Glomerular endothelial cell (primary cell): Measurements from ENCODE around the gene FAAP20. TPM values are rescaled to one million over a fixed set of nuclear protein-coding genes. Genes with fewer than 3 reads are reported as not detected.

Experiments used
- DNase-seq: peaks from one replicate; pipeline ENCODE4 v3.0.0-alpha.2; 2011; ENCODE audit warnings: low read depth, low spot score; ENCODE audit errors: extremely low read depth
- total RNA-seq: library from RNA; depleted of rRNA; stranded (reverse); fragments of >200 nt; gene quantifications from 2 replicates; pipeline ENCODE4 v1.2.3, GENCODE V29; 2015

FAAP20 gene, protein sequence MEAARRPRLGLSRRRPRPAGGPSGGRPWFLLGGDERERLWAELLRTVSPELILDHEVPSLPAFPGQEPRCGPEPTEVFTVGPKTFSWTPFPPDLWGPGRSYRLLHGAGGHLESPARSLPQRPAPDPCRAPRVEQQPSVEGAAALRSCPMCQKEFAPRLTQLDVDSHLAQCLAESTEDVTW
- 34.9 and 56.9 TPM in 2 replicates for total RNA-seq

DNA sequence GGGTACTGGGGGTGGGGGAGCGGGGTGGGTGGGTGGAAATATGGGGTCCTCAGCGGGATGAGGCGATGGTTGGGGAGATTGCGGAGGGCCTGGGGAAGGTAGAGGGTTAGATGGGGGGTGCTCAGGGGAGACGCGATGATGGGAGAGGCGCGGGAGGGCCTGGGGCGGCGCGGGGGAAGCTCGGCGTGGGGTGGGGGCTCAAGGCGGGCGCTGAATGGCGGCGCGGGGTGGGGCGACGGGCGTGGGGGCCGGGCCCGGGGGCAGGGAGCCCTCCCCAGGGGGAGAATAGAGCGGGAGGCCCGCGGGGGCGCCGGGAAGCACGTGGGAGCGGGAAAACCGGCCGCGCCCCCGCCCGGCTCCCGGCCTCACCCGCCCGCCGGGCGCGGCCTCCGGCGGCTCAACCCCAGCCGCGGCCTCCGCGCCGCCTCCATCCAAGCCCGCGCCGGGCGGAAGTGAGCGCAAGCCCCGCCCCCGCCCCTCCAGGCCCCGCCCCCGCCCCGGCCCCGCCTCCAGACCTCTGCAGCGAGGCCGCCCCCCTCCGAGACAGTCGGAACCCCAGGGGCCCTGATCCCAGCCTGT, at the start of gene FAAP20:
Gene FAAP20 (minus strand): TSS at position 454 of the 579 bp plus-strand sequence. CDS start 23 bp downstream, at position 431.
- DNase-seq = no peak

DNA sequence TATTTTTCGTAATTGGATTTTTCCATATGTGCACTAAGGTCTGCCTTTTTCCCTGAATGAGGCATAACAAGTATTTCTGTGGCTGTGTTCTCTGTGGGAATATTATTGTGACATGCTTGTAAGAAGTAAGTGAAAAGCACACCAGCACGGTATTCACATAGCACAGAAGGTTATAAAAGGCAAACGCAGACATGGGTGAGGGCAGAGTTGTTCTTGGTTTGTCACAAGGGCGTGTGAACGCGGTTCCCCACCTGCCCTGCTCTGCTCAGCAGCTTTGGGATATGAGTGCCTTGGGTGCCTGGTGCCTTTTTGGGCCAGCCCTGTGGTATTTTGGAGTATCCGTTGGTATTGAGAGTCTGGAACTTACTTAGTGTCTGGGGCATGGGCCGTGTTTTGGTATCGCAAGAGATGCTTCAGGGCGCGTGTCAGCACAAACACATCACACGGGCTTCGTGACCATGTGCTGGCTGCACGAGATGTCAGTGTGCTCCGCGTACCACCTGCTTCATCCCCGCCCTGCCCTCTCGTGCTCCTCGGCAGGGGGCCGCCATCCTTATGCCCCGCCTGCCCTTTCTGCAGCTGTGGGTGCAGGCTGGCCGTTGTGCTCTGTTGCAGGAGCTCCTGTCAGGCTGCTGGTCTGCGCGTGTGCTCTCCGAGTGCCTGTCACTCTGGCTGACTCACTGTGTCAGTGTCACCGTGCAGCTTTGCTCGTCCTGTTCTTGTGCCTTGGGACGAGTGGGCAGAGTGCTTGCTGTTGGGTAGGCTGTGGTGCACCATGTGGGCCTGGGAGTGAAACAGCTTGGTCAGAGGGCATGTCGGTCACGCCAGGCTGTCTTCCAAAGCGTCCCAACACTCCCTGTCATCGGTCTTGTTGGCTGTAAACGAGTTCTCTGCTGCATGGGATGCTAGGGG, 48.5 kb upstream of the FAAP20 start:
- no peak for DNase-seq

DNA sequence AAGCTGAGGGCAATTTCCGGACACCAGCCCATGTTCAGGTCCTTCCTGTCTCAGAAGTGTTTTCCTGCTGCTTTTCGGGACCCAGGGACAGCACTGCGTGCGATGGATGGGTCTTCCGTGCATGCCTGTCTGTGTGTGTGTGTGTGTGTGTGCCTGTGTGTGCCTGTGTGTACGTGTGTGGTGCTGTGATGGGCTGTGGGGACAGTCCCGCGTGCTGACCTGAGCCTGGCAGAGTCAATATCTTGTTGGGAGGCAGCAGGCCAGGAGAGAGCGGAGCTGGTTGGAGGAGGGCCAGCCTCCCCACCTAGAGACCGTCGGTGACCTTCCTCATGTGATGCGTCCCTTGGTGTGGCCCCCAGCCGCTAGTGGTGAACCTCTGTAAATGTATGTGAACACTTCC, 47.2 kb upstream of the FAAP20 start:
- DNase-seq = no peak

DNA sequence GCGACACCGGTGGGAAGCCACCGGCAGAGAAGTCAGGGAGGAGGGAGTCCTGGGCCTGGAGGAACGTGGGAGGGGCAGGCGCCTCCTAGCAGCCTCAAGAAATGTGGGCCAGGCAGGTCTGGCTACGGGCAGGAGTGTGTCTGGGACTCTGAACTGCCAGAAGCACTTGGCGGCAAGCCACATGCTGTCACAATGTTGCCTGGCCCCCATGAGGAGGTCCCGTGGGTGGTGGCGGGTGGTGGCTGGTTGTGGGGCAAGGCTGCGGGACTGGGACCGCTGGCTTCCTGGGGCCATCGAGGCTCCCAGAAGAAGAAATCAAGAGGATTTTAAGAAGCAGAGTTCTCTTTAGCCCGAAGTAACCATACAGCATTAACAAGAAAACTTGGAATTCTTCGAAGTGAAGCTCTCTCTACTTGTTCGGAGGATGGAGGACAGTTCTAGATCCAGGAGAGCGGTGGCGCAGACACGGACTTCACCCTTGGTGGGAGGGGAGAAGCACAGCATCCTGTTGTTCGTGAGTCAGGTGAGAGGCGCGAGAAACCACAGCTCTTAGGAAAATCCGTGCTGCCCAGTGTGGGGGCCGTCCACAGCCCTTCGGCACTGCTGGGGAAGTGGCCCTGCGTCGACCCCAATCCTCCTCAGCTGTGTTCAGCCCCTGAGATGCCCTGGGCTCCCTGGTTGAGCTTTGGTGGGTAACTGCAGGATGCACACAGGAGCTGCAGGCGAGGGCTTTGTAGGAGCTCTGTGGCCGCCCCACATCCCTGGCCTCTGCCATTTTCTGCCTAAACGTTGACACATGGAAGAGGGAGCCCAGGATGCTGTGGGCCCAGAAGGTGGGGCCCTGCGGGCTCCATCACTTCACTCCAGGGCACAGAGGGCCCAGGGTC, 45.9 kb upstream of the FAAP20 start:
- DNase-seq = no peak

DNA sequence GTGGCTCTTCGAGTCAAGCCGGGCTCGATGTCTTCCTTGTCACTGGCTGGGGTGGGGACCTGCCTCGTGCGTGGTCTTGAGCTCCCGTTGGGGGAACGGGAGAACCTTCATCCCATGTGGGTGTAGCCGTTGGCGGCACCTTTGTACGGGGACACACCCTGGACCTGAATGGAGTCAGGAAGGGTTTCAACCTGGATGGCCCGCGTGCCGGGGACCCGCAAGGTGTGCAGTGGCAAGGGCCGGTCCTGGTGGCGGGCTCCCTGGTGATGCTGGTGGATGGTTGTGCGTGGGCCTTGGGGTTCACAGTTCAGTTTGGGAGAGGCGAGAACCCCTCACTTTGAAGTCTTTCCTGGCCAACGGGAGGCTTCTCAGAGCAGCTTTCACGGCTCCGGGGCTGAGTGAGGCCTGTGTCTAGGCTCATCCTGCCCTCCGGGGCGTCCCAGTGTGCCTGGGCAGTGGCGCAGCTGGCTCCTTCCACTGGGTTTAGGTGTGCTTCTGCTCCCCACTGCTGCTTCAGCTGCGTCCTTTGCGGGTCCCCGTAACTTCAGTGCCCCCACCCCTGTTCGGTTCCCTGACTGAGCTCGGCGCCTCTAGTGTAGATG, 44.9 kb upstream of the FAAP20 start:
- DNase-seq = no peak

DNA sequence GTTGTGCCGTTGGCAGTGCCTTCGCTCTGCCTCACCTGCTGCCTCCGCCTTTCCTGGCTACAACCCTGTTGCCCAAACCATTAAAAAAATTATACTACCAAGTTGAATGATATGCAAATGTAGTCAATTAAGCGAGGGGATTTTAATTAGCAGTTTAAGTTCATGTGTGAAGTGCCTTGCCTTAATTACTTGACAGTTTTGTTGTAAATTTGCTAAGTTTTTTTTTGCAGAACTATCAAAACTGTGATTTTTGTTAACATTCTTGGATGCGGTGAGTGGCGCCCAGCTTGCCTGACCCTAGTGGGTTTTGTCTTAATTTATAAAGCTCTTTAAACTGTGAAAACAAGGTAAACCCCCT, 44.4 kb upstream of the FAAP20 start:
- DNase-seq = no peak

DNA sequence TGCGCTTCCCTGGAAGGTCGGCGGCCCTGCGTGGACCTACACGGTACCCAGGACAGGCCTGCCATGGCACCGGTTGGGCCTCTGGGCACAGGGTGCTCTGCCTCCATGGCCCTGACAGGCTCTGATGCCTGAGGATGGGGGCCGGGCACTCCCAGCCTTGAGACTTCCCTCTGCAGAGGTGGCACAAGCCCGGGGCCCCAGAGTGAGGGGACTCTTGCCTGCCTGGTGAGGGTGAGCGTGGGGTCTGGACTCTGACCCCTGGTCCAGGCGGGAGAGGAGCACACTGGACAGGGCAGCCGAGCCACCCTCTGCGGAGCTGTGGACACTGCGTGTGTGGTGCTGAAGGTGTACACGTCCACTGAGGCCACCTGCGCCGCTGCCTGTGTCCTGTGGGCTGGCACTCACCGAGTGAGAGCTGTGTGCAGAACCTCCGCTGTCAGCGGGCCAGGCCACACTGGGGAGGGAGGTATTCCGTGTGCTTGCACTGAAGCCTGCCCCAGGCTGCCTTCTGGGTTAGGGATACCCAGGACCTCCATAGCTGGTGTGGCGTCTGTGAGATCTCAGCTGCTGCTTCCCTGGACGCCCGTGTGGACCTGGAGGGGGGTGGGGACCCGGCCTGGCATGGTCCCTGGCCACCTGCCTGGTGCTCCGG, 43.9 kb upstream of the FAAP20 start:
- DNase-seq = no peak

DNA sequence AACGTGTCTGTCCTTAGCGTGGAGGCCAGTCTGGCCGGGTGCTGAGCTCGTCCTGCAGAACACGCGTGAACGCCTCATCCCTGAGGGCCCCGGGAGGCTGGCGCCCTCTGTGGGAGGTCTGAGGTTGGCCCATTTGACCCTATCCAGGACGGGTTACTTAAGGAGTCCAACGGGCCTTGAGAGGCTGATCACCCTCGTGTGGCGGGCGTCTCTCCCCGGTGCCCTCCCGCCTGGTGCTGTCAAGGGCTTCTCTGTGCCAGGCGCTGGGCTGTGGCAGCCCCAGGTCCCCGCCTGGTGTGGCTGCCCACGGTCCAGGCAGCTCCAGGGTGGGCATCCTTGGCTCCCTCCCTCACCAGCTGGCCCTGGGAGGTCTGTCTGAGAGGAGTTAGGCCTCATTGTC, 43.2 kb upstream of the FAAP20 start:
- no peak for DNase-seq

DNA sequence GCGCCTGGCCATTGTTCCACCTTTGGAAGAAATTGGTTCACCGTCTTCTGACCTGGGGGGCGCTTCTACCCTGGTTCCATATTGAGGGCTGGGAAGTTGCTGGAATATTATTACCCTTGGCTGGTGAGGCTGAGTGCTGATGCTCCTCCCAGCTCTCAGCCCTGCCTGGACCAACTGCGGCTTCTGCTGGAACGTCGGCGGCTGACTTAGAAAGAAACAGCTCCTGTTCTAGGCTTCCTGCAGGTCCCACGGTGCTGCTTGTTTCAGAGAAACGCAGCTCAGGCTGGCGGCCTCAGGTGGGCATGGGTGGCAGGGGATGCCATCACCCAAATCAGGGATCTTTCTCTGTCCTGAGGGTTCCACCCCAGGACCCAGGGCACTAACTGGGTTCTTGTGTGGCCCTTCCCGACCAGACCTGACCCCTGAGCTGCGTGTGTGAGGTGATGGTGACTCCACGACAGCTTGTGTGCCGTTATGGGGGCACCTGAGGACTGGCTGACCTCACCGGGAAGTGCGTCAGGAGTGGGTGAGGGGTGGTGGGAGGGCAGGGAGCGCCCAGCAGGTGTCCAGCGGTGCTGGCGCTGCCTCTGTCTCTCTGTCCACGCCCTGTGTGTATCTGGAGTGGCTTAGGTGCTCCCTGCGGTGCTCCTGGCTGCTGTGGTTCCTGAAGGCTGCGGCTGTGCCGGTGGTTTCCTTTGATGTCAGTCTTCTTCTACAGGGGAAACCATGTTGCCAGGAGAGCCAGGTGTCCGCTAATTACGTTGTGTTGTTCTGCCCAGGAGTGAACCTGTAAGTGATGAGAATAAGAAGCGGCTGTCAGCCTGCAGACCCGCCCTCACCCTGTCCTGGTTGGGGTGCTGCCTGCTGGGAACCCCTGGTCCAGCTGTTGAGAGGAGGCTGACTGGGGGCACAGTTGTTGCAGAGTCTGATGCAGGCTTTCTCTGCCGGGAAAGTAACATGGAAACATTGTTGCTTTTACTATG, 42.4 kb upstream of the FAAP20 start:
- no peak for DNase-seq

DNA sequence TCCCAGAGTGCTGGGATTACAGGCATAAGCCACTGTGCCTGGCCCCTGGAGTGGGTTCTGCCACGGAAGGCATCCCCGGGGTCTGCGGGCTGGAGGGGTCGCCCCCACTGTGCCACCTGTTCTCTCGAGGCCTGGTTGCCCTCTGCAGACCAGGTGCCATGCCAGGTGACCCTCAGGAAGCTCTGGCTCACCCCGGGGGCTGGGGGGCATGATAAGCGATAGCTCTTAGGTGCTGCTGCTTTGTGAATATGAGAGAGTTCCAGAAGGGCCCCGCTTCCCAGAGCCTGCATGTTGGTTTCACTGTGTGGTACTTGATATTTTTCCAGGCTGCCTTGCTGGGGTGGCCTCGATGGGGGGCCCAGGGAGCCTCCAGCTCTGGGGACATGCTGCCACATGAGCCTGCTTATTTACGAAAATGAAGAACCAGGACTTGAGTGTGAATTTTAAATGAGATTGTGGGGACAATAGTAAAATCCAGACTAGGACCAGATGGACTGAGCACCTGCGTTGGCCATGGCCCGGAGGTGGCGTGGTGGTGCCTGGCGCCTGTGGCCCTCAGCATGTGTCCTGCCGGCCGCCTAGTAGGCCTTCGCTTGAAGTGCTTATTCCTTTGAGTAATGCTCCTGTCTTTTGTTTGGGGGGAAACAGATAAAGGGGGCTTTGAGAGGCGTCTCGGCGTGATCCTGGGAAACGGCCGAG, 40.9 kb upstream of the FAAP20 start:
- no peak for DNase-seq

DNA sequence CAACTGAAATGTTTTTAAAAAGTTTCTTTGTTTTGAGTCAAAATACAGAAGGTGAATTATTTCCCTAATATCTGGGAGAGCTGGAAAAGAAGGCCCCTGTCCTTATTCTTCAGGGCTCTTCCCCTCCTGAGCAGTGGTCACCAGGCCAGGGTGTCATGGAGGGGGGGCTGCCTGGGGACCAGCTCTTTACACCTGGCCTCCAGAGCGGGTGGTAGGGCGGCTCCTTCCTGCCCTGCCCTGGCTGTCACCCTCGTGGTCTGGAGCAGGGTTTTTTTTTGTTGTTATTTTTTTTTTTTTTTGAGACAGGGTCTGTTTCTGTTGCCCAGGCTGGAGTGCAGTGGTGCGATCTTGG, 40.2 kb upstream of the FAAP20 start:
- DNase-seq = no peak

DNA sequence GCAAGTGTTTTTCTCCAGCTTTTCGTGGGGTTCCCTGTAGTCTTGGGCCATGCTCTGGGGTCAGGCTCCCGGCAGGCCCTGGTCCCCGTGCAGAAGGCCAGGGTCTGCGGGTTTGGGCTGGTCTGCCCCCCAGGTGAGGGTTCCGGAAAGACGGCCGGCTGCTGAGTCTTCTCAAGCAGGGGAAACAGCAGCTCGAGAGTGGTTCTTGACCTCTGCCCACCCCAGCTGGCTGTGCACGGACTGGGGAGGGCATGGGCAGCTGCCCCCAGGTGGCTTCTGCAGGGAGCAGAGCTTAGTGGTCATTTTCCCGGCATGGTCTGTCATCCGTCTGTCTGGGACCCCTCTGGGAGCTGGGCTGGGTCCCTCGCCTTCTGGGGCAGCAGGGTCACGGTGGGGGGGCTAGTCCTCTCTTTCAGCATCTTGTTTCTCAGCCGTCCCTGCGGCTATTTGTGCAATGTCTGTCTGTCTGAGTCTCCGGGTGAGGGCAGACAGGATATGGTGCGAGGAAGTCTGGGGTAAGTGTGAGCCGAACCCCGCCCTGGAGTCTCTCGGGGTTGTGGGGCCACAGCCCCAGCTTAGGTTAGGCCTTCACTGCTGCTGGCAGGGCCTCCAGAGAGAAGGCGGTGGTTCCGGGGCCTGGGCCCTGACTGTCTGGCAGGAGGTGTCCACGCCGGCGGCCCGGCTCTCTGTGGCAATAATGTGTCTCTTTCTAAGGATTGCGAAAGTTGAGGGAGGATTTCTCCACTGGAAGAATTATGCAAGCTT, 39.6 kb upstream of the FAAP20 start:
- DNase-seq = no peak

DNA sequence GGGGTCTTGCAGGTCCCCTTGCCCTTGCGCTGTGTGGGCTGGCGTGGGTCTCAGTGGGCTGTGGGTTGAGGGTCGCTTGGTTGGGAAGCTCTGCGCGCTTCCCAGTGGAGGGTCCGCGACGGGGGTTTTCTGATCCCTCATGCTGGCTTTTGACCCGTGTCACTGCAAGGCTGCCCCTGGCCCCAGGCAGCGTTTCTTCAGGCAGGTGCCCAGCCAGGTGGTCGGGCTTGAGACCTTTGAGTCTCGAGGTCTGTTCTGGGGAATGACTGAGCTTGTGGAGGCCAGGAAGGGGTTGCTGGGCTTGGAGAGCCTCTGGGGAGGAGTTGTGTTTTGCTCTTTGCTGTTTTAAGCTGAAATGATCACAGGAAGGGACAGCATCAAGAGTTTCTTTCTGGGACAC, 38.9 kb upstream of the FAAP20 start:
- no peak for DNase-seq

DNA sequence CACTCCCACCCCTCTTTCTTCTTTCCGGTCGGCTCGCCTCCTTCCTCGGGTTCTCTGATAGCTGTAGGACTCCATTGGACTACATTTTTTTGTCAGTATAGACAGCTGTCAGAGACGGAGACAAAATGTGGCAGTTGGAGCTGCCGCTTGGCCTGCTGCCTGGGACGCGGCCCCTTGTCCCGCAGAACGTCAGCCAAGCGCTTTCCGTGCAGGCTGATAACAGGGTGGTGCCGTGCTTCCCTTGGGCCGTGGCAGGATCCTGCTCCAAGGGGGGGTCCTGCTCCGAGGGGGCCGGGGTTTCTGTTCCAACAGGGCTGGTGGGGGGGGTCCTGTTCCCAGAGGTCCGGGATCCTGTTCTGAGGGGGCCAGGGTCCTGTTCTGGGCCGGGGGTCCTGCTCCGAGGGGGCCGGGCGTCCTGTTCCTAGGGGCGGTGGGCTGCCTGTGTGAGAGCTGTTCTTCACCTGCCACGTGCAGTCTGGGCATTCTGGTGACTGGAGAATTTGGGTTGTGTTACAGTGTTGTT, 38.4 kb upstream of the FAAP20 start:
- DNase-seq = no peak

DNA sequence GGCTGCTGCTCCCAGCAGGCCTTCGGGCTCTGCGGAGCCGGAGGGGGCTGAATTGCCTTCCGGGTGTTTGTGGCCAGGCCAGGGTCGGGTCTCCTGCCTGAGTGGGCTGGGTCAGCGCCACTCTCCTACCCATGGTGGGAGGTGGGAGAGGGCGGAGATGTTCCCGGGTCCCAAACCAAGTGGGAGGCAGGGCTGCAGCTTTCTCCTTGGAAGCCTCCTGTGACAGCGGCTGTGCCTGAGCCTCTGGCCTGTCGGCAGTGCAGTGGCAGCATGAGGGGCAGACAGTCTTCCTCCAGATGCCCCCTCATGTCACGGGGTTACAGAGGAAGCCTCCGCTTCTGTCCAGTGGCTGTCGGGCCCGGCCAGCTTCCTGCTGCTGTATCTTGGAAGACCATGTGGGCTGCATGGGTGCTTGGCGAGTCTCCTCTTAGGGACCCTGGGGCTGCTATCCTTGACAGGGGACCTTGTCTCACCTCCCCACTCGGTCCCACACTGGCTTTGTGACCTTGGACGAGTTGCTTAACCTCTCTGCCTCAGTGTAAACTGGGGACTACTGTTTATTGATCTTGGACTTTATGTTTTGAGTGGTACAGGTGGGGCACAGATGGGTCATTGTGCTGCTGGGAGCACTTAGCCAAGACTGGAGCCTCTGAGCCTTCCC, 37.8 kb upstream of the FAAP20 start:
- DNase-seq = no peak

DNA sequence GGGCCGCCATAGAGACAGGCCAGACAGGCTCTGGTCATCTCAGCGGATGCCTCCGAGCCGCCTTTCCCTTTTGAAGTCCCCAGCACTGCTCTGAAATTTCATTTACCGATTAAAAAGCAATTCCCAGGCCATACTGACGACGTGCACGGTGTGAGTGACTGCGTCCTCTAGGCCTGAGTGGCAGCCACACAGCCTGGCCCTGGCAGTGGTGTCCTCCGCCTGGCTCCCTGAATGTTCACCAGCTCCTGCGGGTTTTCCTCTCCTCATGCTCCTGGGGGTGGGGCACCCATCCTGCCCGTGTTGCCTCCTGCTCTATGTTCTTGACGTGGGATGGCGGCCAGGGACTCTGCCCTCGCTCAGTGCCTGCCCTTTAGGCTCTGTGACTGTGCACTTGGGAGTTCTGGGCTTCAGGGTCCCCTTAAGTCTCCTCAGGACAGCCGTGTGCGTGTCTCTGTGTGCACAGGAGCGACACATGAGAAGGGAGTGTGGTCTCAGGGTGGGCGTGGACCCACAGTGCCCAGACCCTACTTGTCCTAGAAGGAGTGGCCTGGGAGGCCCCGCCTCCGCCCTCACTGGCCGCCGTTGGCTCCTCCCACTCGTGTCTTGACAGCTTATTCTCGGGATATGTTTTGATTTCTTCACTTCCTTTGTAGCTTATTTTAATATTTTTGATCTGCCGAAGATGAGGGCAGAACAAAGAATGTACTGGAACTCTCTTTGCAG, 37.1 kb upstream of the FAAP20 start:
- DNase-seq = no peak
